ENCODE results near the gene FAM98B. TPM values are rescaled to one million over a fixed set of nuclear protein-coding genes. Genes with fewer than 3 reads are reported as not detected.

Gene FAM98B
- total and polyA plus RNA-seq, 2 of the 8 experiments (the other 6 are each of a cell fraction or from before 2014, with no cell fraction given): 5.9 to 48.4 TPM

DNA sequence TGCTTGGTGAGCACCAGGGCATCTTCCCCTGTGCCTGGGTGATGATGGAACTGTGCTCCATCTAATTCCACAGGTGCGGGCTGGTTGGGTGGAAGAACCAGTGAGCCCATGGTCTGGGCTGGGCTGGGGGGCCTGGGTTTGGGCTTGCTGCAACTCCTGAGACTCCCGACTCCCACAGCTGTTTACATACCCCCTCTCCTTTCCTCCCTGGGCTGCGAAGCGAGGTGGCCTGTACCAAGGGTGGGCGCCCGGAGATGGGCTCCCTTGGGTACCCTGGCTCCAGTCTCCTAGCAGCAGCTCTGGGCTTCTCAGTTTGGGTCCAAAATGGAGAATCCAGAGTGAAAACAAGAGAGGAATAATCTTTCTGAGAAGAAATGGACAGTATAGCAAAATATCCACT is 5.6 kb downstream of the FAM98B start (continued):
- TF ChIP-seq, protein P1, sequence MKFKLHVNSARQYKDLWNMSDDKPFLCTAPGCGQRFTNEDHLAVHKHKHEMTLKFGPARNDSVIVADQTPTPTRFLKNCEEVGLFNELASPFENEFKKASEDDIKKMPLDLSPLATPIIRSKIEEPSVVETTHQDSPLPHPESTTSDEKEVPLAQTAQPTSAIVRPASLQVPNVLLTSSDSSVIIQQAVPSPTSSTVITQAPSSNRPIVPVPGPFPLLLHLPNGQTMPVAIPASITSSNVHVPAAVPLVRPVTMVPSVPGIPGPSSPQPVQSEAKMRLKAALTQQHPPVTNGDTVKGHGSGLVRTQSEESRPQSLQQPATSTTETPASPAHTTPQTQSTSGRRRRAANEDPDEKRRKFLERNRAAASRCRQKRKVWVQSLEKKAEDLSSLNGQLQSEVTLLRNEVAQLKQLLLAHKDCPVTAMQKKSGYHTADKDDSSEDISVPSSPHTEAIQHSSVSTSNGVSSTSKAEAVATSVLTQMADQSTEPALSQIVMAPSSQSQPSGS (IDR thresholded peaks at IDR 0.05; ENCODE audit: low read length): no peak
- TF ChIP-seq TAF1 (IDR thresholded peaks at IDR 0.05; ENCODE audit: low read depth, low read length): no peak
- no peak for TF ChIP-seq RNF2 (IDR thresholded peaks at IDR 0.05; ENCODE audit: borderline replicate concordance, low read depth, low read length, missing control alignments, poor library complexity, severe bottlenecking)
